Parathyroid adenoma (tissue), 2 donors: Measurements from ENCODE around the gene SLC25A1.

Experiments
- H2AFZ ChIP-seq: fragments of 300-600 bp; sonication (generic); one replicate; pipeline ENCODE4 v1.7.0; 2017; ENCODE audit warnings: antibody characterized with exemption, mild to moderate bottlenecking
- H3K27ac ChIP-seq: fragments of 300-600 bp; sonication (generic); one replicate; pipeline ENCODE4 v1.7.0; 2017
- H3K27me3 ChIP-seq: fragments of 300-600 bp; sonication (generic); one replicate; pipeline ENCODE4 v1.7.0; 2017; ENCODE audit warnings: low read length; ENCODE audit not compliant: control insufficient read depth, insufficient read depth
- H3K36me3 ChIP-seq: fragments of 300-600 bp; sonication (generic); one replicate; pipeline ENCODE4 v1.7.0; 2017; ENCODE audit warnings: low read length; ENCODE audit not compliant: control insufficient read depth, insufficient read depth
- H3K4me1 ChIP-seq: fragments of 300-600 bp; sonication (generic); one replicate; pipeline ENCODE4 v1.7.0; 2017; ENCODE audit warnings: control low read depth
- H3K4me2 ChIP-seq: fragments of 300-600 bp; sonication (generic); one replicate; pipeline ENCODE4 v1.7.0; 2017; ENCODE audit warnings: low read length
- H3K4me3 ChIP-seq: fragments of 300-600 bp; sonication (generic); one replicate; pipeline ENCODE4 v1.7.0; 2017; ENCODE audit warnings: low read depth, low read length
- H3K79me2 ChIP-seq: fragments of 300-600 bp; sonication (generic); one replicate; pipeline ENCODE4 v1.7.0; 2017; ENCODE audit warnings: control low read depth
- H3K9ac ChIP-seq: fragments of 300-600 bp; sonication (generic); one replicate; pipeline ENCODE4 v1.7.0; 2017; ENCODE audit warnings: mild to moderate bottlenecking
- H3K9me3 ChIP-seq: fragments of 300-600 bp; sonication (generic); one replicate; pipeline ENCODE4 v1.7.0; 2017; ENCODE audit warnings: low read length; ENCODE audit not compliant: control insufficient read depth
- CTCF ChIP-seq: fragments of 300-600 bp; sonication (generic); IDR thresholded peaks from one replicate; pipeline ENCODE4 v1.7.0; 2017; ENCODE audit warnings: antibody characterized with exemption, mild to moderate bottlenecking
- donor health status: primary hyperparathyroidism.

The SLC25A1 gene

GRCh38 chr22:19134176-19134831 is 44.2 kb downstream of the SLC25A1 start:
- Histone ChIP-seq H3K36me3 (no peaks in the 10 kb centered on the region), H3K4me2 (no peak overlapping the region)
- TF ChIP-seq CTCF, result no peak

GRCh38 chr22:19133561-19133960 is 45.0 kb downstream of the SLC25A1 start:
- TF ChIP-seq CTCF, result no peak
- Histone ChIP-seq H3K79me2 (no peaks in the 10 kb centered on the region), H2AFZ (no peak overlapping the region), H3K4me1 (no peaks in the 10 kb centered on the region), H3K9me3 (no peaks in the 10 kb centered on the region), H3K4me3 (no peak overlapping the region), H3K9ac (no peak overlapping the region), H3K4me2 (no peak overlapping the region), H3K27ac (no peak overlapping the region), H3K36me3 (no peaks in the 10 kb centered on the region), H3K27me3 (no peaks in the 10 kb centered on the region)

More at GRCh38 chr22:19134176-19134831, 44.2 kb downstream of the SLC25A1 start:
- H3K9ac ChIP-seq, result no peak overlapping the region
- H3K4me1 ChIP-seq, result no peaks in the 10 kb centered on the region
- H3K27me3 ChIP-seq, result no peaks in the 10 kb centered on the region
- H3K4me3 ChIP-seq, result no peak overlapping the region
- no peaks in the 10 kb centered on the region for H3K9me3 ChIP-seq
- no peaks in the 10 kb centered on the region for H3K79me2 ChIP-seq
- no peak overlapping the region for H3K27ac ChIP-seq
- H2AFZ ChIP-seq, result no peak overlapping the region

GRCh38 chr22:19132693-19133400 is 45.7 kb downstream of the SLC25A1 start:
- no peak for TF ChIP-seq CTCF
- no peak overlapping the region for H2AFZ ChIP-seq
- H3K27ac ChIP-seq, result no peak overlapping the region
- H3K4me3 ChIP-seq, result no peak overlapping the region
- H3K36me3 ChIP-seq, result no peaks in the 10 kb centered on the region
- no peaks in the 10 kb centered on the region for H3K27me3 ChIP-seq
- no peaks in the 10 kb centered on the region for H3K4me1 ChIP-seq
- H3K79me2 ChIP-seq, result no peaks in the 10 kb centered on the region
- no peaks in the 10 kb centered on the region for H3K9me3 ChIP-seq
- H3K9ac ChIP-seq, result no peak overlapping the region
- H3K4me2 ChIP-seq, result no peak overlapping the region

GRCh38 chr22:19132153-19132552 is 46.4 kb downstream of the SLC25A1 start:
- H3K9ac ChIP-seq, result no peak overlapping the region
- H3K4me2 ChIP-seq, result no peak overlapping the region
- no peak for TF ChIP-seq CTCF
- no peaks in the 10 kb centered on the region for H3K4me1 ChIP-seq
- H3K4me3 ChIP-seq, result no peak overlapping the region
- no peaks in the 10 kb centered on the region for H3K27me3 ChIP-seq
- H3K79me2 ChIP-seq, result no peaks in the 10 kb centered on the region
- H3K36me3 ChIP-seq, result no peaks in the 10 kb centered on the region
- no peaks in the 10 kb centered on the region for H3K9me3 ChIP-seq
- no peak overlapping the region for H3K27ac ChIP-seq
- H2AFZ ChIP-seq, result no peak overlapping the region

GRCh38 chr22:19131685-19132015 is 46.9 kb downstream of the SLC25A1 start:
- no peaks in the 10 kb centered on the region for H3K36me3 ChIP-seq

More at GRCh38 chr22:19131685-19132015, 46.9 kb downstream of the SLC25A1 start:
- Histone ChIP-seq H3K4me1 (no peaks in the 10 kb centered on the region), H3K27ac (no peak overlapping the region), H3K9ac (no peak overlapping the region), H2AFZ (no peak overlapping the region), H3K79me2 (no peaks in the 10 kb centered on the region), H3K4me2 (no peak overlapping the region), H3K4me3 (no peak overlapping the region), H3K27me3 (no peaks in the 10 kb centered on the region), H3K9me3 (no peaks in the 10 kb centered on the region)
- TF ChIP-seq CTCF, result no peak
